Measurements from ENCODE around the gene HIGD2B. TPM values are rescaled to one million over a fixed set of nuclear protein-coding genes. Genes with fewer than 3 reads are reported as not detected.
"Not testable (repeated sequence)": the region's sequence is repeated elsewhere in the genome, so short reads cannot be mapped to it uniquely, and the experiment has no call there.

HIGD2B gene, protein sequence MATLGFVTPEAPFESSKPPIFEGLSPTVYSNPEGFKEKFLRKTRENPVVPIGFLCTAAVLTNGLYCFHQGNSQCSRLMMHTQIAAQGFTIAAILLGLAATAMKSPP
- under 0.01 TPM for total RNA-seq

GRCh38 chr15:72685925-72686794 lies at the start of gene HIGD2B, which contains the start of gene BBS4:
Gene HIGD2B, minus strand, starts transcription at chr15:72686182. Its CDS starts 9,808 bp downstream, at chr15:72676374.
Gene BBS4, plus strand, starts transcription at chr15:72686207. Its CDS starts 21 bp downstream, at chr15:72686228.
- DNase-seq (ENCODE audit: low read depth in 2 of 3, low spot score in 2 of 3): peak; percentile 72 to 93 (median 90)

GRCh38 chr15:72735111-72735510 lies 49.1 kb upstream of the HIGD2B start:
- DNase-seq (ENCODE audit: low read depth in 2 of 3, low spot score in 2 of 3): no peak

GRCh38 chr15:72733941-72734738 lies 48.2 kb upstream of the HIGD2B start:
- no peak for DNase-seq (ENCODE audit: low read depth in 2 of 3, low spot score in 2 of 3)

DNA sequence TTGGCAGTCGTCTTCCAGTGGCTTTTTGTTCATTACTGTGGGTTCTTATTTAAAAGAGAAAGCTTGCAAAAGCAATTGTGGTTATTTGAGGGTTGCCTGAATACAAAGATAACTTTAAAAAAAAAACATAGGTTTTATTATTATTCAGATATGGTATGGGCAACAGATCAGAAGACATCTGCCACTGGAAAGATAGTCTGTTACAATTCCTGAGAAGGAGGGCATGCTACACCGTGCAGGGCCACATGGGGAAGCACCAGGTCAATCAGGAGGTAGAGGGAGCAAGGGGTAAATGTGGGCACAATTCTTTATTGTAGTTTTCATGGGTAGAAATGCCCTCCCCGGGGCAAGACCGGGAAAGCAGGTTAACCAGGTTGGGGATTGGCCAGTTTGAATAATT lies 46.5 kb upstream of the HIGD2B start:
- DNase-seq (ENCODE audit: low read depth in 2 of 3, low spot score in 2 of 3): peak in 2 of 3 donors; percentile 18 to 23

GRCh38 chr15:72732086-72732485 lies 46.1 kb upstream of the HIGD2B start:
- no peak for DNase-seq (ENCODE audit: low read depth in 2 of 3, low spot score in 2 of 3)

DNA sequence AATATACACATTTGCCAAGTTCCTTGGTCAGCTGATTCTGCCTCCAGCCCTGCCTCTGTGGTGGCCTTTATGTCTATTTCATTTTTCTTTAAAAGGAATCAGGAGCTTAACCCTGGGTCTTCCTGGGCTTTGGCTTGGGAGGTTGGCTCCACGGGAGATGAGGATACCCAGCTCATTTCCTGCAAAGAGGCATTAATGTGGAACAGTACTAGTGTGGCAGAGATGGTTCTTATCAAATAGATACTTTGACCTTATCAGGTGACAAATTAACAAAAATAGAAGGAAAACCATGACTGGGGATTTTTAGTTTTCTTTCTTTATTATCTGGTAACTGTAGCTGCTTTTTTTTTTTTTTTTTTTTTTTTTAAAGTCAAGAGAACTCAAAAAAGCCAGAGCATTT lies 42.8 kb upstream of the HIGD2B start:
- DNase-seq (ENCODE audit: low read depth in 2 of 3, low spot score in 2 of 3): no peak

- DNase-seq (ENCODE audit: low read depth in 2 of 3, low spot score in 2 of 3): not testable (repeated sequence)
These were observed 42.3 kb upstream of the HIGD2B start for GRCh38 chr15:72728249-72728648.

GRCh38 chr15:72727154-72727553 lies 41.2 kb upstream of the HIGD2B start:
- DNase-seq (ENCODE audit: low read depth in 2 of 3, low spot score in 2 of 3): no peak

DNA sequence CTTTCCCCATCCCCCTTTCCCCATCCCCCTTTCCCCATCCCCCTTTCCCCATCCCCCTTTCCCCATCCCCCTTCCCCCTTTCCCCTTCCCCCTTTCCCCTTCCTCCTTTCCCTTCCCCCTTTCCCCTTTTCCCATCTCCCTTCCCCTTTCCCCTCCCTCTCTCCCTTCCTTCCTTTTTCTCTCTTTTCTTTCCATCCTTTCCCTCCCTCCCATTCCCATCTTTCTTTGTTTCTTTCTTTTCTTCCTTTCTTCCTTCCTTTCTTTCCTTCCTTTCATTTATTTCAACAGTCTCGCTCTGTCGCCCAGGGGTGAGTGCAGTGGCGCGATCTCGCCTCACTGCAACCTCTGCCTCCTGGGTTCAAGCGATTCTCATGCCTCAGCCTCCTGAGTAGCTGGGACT lies 39.9 kb upstream of the HIGD2B start:
- DNase-seq (ENCODE audit: low read depth in 2 of 3, low spot score in 2 of 3): not testable (repeated sequence)

DNA sequence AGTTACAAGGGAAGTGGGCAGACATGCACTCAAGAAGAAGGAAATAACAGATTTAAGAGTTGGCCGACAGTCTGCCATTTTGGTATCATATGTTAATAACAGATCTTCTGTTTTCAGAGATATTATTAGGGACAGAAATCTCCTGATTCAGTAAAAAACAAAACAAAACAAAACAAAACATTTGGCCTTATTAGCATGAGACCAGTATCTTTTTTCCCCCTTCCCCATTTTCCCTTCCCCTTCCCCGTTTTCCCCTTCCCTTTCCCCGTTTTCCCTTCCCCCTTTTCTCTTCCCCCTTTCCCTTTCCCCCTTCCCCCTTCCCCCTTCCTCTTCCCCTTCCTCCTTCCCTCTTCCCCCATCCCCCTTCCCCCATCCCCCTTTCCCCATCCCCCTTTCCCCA lies 39.5 kb upstream of the HIGD2B start:
- no peak for DNase-seq (ENCODE audit: low read depth in 2 of 3, low spot score in 2 of 3)

DNA sequence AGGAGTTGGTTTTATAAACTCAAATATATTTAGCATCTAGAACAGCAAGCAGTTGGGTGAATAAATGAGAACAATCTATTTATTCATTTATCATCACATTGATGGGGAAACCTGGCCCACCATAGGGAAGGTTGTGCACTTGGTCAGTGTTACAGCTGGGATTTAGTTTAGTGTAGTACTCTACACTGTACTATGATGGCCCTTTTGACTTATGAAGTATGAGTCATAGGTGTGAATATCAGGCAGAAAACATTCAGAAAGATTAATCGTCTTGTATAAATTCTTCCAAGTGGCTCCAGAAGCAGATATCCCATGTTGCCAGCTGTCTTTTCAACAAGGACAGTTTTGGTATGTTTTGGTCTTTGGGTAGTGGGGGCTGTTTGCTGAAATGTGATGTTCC lies 38.0 kb upstream of the HIGD2B start:
- no peak for DNase-seq (ENCODE audit: low read depth in 2 of 3, low spot score in 2 of 3)

DNA sequence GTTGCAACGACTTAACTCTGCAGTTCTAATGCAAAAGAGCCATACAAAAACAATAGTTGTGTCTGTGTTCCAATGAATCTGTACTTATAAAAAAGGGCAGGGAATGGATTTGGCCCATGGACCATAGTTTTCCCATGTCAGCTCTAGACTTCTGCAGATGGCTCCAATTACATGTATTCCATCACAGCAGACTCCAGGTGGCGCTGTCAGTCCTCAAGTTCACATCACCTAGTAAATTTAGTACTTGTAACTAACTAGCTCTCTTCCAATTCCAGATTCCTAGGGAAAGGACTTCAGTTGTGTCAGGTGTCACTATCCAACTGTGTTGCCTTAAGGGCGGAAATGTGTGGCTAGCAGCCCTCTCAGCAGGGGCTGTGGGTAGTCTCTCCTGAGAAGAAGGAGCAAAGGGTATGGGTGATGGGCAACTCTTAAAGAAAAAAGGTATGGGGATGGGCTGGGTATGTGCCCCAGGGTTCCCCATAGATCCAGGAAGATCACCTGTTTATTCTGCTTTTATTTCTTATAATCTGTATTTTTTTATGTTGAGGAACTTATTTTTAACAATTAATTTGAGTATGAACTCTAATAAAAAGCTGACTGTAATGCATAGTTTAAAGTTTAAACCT lies 36.2 kb upstream of the HIGD2B start:
- DNase-seq (ENCODE audit: low read depth in 2 of 3, low spot score in 2 of 3): peak; percentile 37 to 69 (median 53)

DNA sequence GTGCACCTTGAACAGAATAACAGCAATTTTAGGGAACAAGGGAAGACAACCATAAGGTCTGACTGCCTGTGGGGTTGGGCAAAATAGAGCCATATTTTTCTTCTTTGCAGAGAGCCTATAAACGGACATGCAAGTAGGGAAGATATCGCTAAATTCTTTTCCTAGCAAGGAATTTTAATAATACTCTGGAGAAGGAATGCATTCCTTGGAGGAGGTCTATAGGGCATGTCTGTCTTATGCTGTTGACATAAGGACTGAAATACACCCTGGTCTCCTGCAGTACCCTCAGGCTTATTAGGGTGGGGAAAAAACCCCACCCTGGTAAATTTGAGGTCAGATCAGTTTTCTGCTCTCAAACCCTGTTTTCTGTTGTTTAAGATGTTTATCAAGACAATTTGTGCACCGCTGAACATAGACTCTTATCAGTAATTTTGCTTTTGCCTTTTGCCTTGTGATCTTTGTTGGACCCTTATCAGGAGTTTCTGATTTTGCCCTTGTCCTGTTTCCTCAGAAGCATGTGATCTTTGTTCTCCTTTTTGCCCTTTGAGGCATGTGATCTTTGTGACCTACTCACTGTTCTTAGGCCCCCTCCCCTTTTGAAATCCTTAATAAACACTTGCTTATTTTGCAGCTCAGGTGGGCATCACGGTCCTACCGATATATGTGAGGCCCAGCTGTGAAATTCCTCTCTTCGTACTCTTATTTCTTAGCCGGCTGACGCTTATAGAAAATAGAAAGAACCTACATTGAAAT lies 22.7 kb upstream of the HIGD2B start:
- DNase-seq (ENCODE audit: low read depth in 2 of 3, low spot score in 2 of 3): not testable (repeated sequence)

- no peak for DNase-seq (ENCODE audit: low read depth in 2 of 3, low spot score in 2 of 3)
These were observed 20.3 kb upstream of the HIGD2B start for GRCh38 chr15:72706266-72706665.

DNA sequence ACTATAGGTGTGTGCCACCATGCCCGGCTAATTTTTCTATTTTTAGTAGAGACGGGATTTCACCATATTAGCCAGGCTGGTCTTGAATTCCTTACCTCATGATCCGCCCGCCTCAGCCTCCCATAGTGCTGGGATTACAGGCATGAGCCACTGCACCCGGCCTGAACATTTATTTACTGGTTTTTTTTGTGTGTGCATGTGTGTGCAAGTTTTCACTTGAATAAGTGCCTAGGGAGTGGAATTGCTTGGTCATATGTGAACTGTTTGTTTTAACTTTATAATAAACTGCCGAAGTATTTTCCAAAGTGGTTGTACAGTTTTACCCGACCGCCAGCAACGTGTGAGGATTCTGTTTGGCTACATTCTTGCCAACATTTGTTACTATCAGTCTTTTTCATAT lies 14.1 kb upstream of the HIGD2B start:
- no peak for DNase-seq (ENCODE audit: low read depth in 2 of 3, low spot score in 2 of 3)

DNA sequence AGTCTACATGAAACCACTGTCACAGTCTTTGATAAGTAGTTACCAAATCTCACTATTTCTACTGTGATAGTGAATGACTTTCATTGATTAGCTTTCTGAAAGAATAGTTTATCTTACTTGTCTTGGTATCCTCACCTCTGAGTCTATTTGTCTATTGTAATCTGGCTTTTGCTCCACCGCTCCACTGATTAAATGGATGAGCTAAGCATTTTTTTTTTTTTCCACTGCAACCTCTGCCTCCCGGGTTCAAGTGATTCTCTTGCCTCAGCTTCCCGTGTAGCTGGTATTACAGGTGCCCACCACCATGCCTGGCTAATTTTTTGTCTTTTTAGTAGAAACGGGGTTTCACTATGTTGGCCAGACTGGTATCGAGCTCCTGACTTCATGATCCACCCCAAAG lies 13.0 kb upstream of the HIGD2B start:
- no peak for DNase-seq (ENCODE audit: low read depth in 2 of 3, low spot score in 2 of 3)

GRCh38 chr15:72690938-72691337 lies 5.0 kb upstream of the HIGD2B start:
- DNase-seq (ENCODE audit: low read depth in 2 of 3, low spot score in 2 of 3): no peak

DNA sequence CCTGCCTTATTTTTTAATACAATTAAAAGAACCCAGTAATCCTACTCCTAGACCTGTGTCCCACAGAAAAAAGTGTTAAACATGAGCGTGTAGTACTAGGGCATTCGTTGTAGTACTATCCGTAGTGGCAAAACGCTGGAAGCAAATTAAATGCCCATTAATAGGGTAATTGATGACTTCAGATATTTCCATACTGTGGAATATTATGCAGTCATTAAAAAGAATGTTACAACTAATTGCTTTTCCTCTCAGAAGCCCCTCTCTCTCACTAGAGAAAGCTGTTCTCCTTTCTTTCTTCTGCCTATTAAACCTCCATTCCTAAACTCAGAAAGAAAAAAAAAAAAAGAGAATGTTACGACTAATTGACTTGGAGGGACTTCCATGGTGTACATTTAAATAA lies 2.7 kb upstream of the HIGD2B start:
- no peak for DNase-seq (ENCODE audit: low read depth in 2 of 3, low spot score in 2 of 3)

GRCh38 chr15:72685301-72685924 lies 569 bp downstream of the HIGD2B start:
- DNase-seq (ENCODE audit: low read depth in 2 of 3, low spot score in 2 of 3): peak in 1 of 3 donors; percentile 10

GRCh38 chr15:72682772-72683171 lies 3.2 kb downstream of the HIGD2B start:
- DNase-seq (ENCODE audit: low read depth in 2 of 3, low spot score in 2 of 3): no peak

All from hematopoietic multipotent progenitor cell (in vitro differentiated cells).